WTC11 (cell line): ENCODE data around the gene ZBED5.

Experiments used
- CREB1 ChIP-seq: sonication (generic); formaldehyde crosslinking; IDR thresholded peaks from 2 replicates; pipeline ENCODE4 v1.8.0; 2023; ENCODE audit warnings: mild to moderate bottlenecking, missing genetic modification reagents
- CTCF ChIP-seq: fragments of 200-600 bp; IDR thresholded peaks from 2 replicates; pipeline ENCODE4 v1.8.0; 2022; ENCODE audit warnings: antibody characterized with exemption
- JUN ChIP-seq: sonication (generic); formaldehyde crosslinking; IDR thresholded peaks from 2 replicates; pipeline ENCODE4 v1.8.0; 2023; ENCODE audit warnings: mild to moderate bottlenecking, missing genetic modification reagents
- MAX ChIP-seq: sonication (generic); formaldehyde crosslinking; IDR thresholded peaks from 2 replicates; pipeline ENCODE4 v1.8.0; 2022; ENCODE audit warnings: mild to moderate bottlenecking, missing genetic modification reagents
- PREB ChIP-seq: sonication (generic); formaldehyde crosslinking; IDR thresholded peaks from 2 replicates; pipeline ENCODE4 v1.8.1; 2022; ENCODE audit warnings: mild to moderate bottlenecking, missing genetic modification reagents, moderate library complexity, borderline replicate concordance
- TCF7 ChIP-seq: sonication (generic); formaldehyde crosslinking; IDR thresholded peaks from 2 replicates; pipeline ENCODE4 v1.8.0; 2022; ENCODE audit warnings: mild to moderate bottlenecking, low read depth, missing genetic modification reagents, moderate library complexity
- ZBTB21 ChIP-seq: sonication (generic); formaldehyde crosslinking; IDR thresholded peaks from 2 replicates; pipeline ENCODE4 v1.8.1; 2023; ENCODE audit warnings: mild to moderate bottlenecking, missing genetic modification reagents, borderline replicate concordance
- ZNF232 ChIP-seq: sonication (generic); formaldehyde crosslinking; IDR thresholded peaks from 2 replicates; pipeline ENCODE4 v1.8.0; 2022; ENCODE audit warnings: mild to moderate bottlenecking, missing genetic modification reagents
- ZNF423 ChIP-seq: fragments of 250-450 bp; sonication (Bioruptor Pico); IDR thresholded peaks from 2 replicates; pipeline ENCODE4 v2.1.2; 2022; ENCODE audit warnings: mild to moderate bottlenecking, moderate library complexity

- TF ChIP-seq CTCF, result no peak
- no peak for TF ChIP-seq ZBTB21
- no peak for TF ChIP-seq MAX (CRISPR knock-in tag)
- TF ChIP-seq ZNF423 (CRISPR knock-in tag), result no peak
- TF ChIP-seq CREB1 (CRISPR knock-in tag), result no peak
- no peak for TF ChIP-seq PREB (CRISPR knock-in tag)
- no peak for TF ChIP-seq JUN
- TF ChIP-seq ZNF232, result no peak
- no peak for TF ChIP-seq TCF7 (CRISPR knock-in tag)
Observed at GRCh38 chr11:10861047-10861446, 3.2 kb upstream of the ZBED5 start.
